Neutrophil (primary cell): ENCODE data around the gene CEP164.

Experiments used
- H3K27ac ChIP-seq: fragments of 200-600 bp; sonication (generic); 2 replicates; pipeline ENCODE4 v1.5.1; 2016; ENCODE audit warnings: mild to moderate bottlenecking, moderate library complexity
- H3K27me3 ChIP-seq: fragments of 200-600 bp; sonication (generic); 2 replicates; pipeline ENCODE4 v1.6.0; 2016; ENCODE audit warnings: mild to moderate bottlenecking
- H3K36me3 ChIP-seq: fragments of 200-600 bp; sonication (generic); 2 replicates; pipeline ENCODE4 v1.5.1; 2017
- H3K4me1 ChIP-seq, 2 experiments: fragments of 200-600 bp in 1 of 2; sonication (generic) in 1 of 2; 1 replicate in 1 of 2; 2 replicates in 1 of 2; pipeline versions ENCODE4 v1.5.1 to v1.6.1; 2013 to 2016; ENCODE audit warnings: low read depth in 1 of 2, low read length in 1 of 2, mild to moderate bottlenecking in 1 of 2, moderate library complexity in 1 of 2; ENCODE audit not compliant: control insufficient read depth in 1 of 2, insufficient read depth in 1 of 2
- H3K4me3 ChIP-seq, 2 experiments: fragments of 200-600 bp in 1 of 2; sonication (generic) in 1 of 2; 1 replicate in 1 of 2; 2 replicates in 1 of 2; pipeline ENCODE4 v1.5.1; 2013 to 2016; ENCODE audit warnings: low read depth in 1 of 2, low read length in 1 of 2, mild to moderate bottlenecking in 1 of 2, moderate library complexity in 1 of 2
- H3K9me3 ChIP-seq: fragments of 200-600 bp; sonication (generic); 2 replicates; pipeline ENCODE4 v1.5.1; 2016
- CTCF ChIP-seq: fragments of 200-600 bp; sonication (generic); IDR thresholded peaks from 2 replicates; pipeline ENCODE4 v1.5.1; 2016; ENCODE audit warnings: antibody characterized with exemption

Gene CEP164

DNA sequence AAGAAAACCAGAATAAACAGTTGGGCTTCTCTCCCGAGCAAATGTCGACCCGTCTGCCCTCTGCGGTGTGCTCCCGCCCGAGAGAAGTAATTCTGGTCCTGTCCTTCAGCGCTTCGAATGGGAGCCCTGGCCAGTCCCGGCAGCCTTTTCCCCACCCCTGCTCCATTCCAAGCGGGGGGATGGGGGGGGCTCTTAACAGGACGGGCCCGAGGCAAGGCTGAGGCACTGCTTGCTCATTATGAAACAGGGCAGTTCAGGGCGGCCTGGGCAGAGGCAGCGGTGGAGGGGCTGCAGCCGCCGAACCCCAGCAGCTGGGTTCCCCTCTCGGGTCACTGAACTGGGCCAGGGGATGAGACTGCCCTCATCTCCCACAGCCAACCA, 27.4 kb upstream of the CEP164 start:
- Histone ChIP-seq H3K4me1 (no peaks in the 10 kb centered on the region), H3K9me3 (no peaks in the 10 kb centered on the region), H3K27ac (no peak overlapping the region), H3K36me3 (no peaks in the 10 kb centered on the region), H3K27me3 (no peaks in the 10 kb centered on the region), H3K4me3 (no peak overlapping the region)
- no peak for TF ChIP-seq CTCF

DNA sequence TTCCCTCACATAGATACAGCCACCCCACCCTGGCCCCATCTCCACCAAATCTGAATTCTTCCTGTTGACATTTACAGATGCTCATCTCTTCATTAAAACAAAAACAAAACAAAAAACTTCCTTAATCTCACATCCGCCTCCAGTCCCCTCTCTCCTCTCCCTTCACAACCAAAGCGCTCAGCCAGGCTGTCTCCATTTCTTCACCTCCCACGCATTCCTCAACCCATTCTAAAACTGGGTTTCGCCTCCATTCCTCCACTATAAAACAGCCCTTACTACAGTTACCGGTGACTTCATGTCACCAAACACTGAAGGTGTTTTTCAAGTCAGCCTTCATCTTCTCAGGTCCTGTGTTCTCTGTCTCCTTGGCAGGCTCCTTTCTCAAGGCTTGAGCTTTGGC, 26.9 kb upstream of the CEP164 start:
- H3K36me3 ChIP-seq = no peaks in the 10 kb centered on the region
- no peak for TF ChIP-seq CTCF
- H3K27me3 ChIP-seq = no peaks in the 10 kb centered on the region
- no peak overlapping the region for H3K27ac ChIP-seq
- H3K9me3 ChIP-seq = no peaks in the 10 kb centered on the region
- H3K4me3 ChIP-seq = no peak overlapping the region
- H3K4me1 ChIP-seq = no peaks in the 10 kb centered on the region

GRCh38 chr11:117302228-117302627, 25.4 kb upstream of the CEP164 start:
- H3K4me1 ChIP-seq = no peaks in the 10 kb centered on the region
- H3K27ac ChIP-seq = no peak overlapping the region
- H3K27me3 ChIP-seq = no peaks in the 10 kb centered on the region
- no peaks in the 10 kb centered on the region for H3K36me3 ChIP-seq
- TF ChIP-seq CTCF = no peak
- H3K9me3 ChIP-seq = no peaks in the 10 kb centered on the region
- no peak overlapping the region for H3K4me3 ChIP-seq

- TF ChIP-seq CTCF = no peak
- no peaks in the 10 kb centered on the region for H3K4me1 ChIP-seq
Measured at GRCh38 chr11:117303101-117303500, 24.6 kb upstream of the CEP164 start.

DNA sequence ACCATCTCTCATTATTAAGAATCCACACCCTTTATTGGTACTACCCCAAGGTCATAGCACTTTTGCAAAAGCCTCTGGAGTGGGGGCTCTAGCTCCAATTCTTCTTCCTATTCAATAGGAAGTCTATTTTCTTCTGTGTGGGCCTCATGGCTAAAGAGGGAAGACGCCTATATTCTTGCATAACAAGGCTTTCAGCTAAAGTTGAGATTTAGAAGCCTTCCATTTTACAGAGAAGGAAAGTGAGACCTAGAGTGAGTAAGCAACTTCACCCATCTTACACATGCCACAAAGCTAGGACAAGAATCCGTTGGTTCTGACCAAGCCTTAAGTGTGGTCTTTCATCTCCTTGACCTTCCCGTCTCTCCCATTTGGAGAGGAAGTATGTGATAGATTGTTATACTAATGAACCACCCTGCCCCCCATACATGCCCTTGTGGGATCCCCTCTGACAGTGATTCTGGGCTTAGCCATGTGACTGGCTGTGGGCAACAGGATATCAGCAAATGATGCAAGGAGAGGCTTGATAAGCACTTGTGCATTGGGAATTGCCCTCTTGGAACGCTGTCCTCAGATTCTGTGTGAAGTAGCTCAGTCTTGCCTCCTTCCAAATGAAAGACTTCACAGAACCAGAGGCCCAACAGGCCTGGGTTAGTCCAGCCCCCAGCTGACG, 23.9 kb upstream of the CEP164 start:
- no peaks in the 10 kb centered on the region for H3K36me3 ChIP-seq
- no peaks in the 10 kb centered on the region for H3K9me3 ChIP-seq
- H3K4me3 ChIP-seq = no peak overlapping the region
- no peak for TF ChIP-seq CTCF
- H3K27me3 ChIP-seq = no peaks in the 10 kb centered on the region
- no peak overlapping the region for H3K27ac ChIP-seq
- H3K4me1 ChIP-seq = no peaks in the 10 kb centered on the region

More at GRCh38 chr11:117303101-117303500, 24.6 kb upstream of the CEP164 start:
- H3K9me3 ChIP-seq = no peaks in the 10 kb centered on the region
- H3K27ac ChIP-seq = no peak overlapping the region
- no peaks in the 10 kb centered on the region for H3K36me3 ChIP-seq
- no peak overlapping the region for H3K4me3 ChIP-seq
- H3K27me3 ChIP-seq = no peaks in the 10 kb centered on the region
